ENCODE results near the gene IMPA2.
"Not testable (repeated sequence)": the region's sequence is repeated elsewhere in the genome, so short reads cannot be mapped to it uniquely, and the experiment has no call there.

The IMPA2 gene

GRCh38 chr18:12048010-12048826, 66.9 kb downstream of the IMPA2 start:
- no peak for DNase-seq (ENCODE audit: low read depth in 3 of 3)

- DNase-seq (ENCODE audit: low read depth in 3 of 3) = no peak
Observed at GRCh38 chr18:12048827-12049175, 67.5 kb downstream of the IMPA2 start.

- no peak for DNase-seq (ENCODE audit: low read depth in 3 of 3)
Observed at GRCh38 chr18:12049978-12050811, 68.9 kb downstream of the IMPA2 start.

GRCh38 chr18:12052866-12053265, 71.6 kb downstream of the IMPA2 start:
- DNase-seq (ENCODE audit: low read depth in 3 of 3) = no peak

- DNase-seq (ENCODE audit: low read depth in 3 of 3) = no peak
Observed at GRCh38 chr18:12053289-12053688, 72.0 kb downstream of the IMPA2 start.

- DNase-seq (ENCODE audit: low read depth in 3 of 3) = no peak
Observed at GRCh38 chr18:12056034-12056883, 75.0 kb downstream of the IMPA2 start.

- DNase-seq (ENCODE audit: low read depth in 3 of 3) = no peak
Observed at GRCh38 chr18:12056884-12057402, 75.6 kb downstream of the IMPA2 start.

- no peak for DNase-seq (ENCODE audit: low read depth in 3 of 3)
Observed at GRCh38 chr18:12057419-12058039, 76.2 kb downstream of the IMPA2 start.

GRCh38 chr18:12059334-12060181, 78.3 kb downstream of the IMPA2 start:
- no peak for DNase-seq (ENCODE audit: low read depth in 3 of 3)

- DNase-seq (ENCODE audit: low read depth in 3 of 3) = no peak
Observed at GRCh38 chr18:12060182-12060870, 79.0 kb downstream of the IMPA2 start.

GRCh38 chr18:12061685-12062084, 80.4 kb downstream of the IMPA2 start:
- no peak for DNase-seq (ENCODE audit: low read depth in 3 of 3)

GRCh38 chr18:12062974-12063373, 81.7 kb downstream of the IMPA2 start:
- no peak for DNase-seq (ENCODE audit: low read depth in 3 of 3)

- no peak for DNase-seq (ENCODE audit: low read depth in 3 of 3)
Observed at GRCh38 chr18:12064086-12064763, 82.9 kb downstream of the IMPA2 start.

- no peak for DNase-seq (ENCODE audit: low read depth in 3 of 3)
Observed at GRCh38 chr18:12065397-12065796, 84.1 kb downstream of the IMPA2 start.

- DNase-seq (ENCODE audit: low read depth in 3 of 3) = no peak
Observed at GRCh38 chr18:12066910-12067511, 85.7 kb downstream of the IMPA2 start.

GRCh38 chr18:12067671-12068070, 86.4 kb downstream of the IMPA2 start:
- DNase-seq (ENCODE audit: low read depth in 3 of 3) = no peak

GRCh38 chr18:12068316-12068949, 87.1 kb downstream of the IMPA2 start:
- not testable (repeated sequence) for DNase-seq (ENCODE audit: low read depth in 3 of 3)

- DNase-seq (ENCODE audit: low read depth in 3 of 3) = no peak
Observed at GRCh38 chr18:12068950-12069320, 87.6 kb downstream of the IMPA2 start.
